Epithelial cell of esophagus (primary cell): ENCODE measurements around the gene LIPG.
"Not testable (repeated sequence)": the region's sequence is repeated elsewhere in the genome, so short reads cannot be mapped to it uniquely, and the experiment has no call there.

Experiments used
- DNase-seq: peaks from one replicate; pipeline ENCODE4 v3.0.0; 2010; ENCODE audit warnings: low read depth
- H3K4me3 ChIP-seq: 2 replicates; pipeline ENCODE4 v1.5.1; 2011; ENCODE audit warnings: mild to moderate bottlenecking, low read length, control low read depth
- CTCF ChIP-seq: IDR thresholded peaks from 2 replicates; pipeline ENCODE4 v1.5.1; 2011; ENCODE audit warnings: low read depth, mild to moderate bottlenecking, low read length, control low read depth, inconsistent platforms; ENCODE audit not compliant: insufficient read depth; ENCODE audit errors: missing control alignments

The LIPG gene

DNA sequence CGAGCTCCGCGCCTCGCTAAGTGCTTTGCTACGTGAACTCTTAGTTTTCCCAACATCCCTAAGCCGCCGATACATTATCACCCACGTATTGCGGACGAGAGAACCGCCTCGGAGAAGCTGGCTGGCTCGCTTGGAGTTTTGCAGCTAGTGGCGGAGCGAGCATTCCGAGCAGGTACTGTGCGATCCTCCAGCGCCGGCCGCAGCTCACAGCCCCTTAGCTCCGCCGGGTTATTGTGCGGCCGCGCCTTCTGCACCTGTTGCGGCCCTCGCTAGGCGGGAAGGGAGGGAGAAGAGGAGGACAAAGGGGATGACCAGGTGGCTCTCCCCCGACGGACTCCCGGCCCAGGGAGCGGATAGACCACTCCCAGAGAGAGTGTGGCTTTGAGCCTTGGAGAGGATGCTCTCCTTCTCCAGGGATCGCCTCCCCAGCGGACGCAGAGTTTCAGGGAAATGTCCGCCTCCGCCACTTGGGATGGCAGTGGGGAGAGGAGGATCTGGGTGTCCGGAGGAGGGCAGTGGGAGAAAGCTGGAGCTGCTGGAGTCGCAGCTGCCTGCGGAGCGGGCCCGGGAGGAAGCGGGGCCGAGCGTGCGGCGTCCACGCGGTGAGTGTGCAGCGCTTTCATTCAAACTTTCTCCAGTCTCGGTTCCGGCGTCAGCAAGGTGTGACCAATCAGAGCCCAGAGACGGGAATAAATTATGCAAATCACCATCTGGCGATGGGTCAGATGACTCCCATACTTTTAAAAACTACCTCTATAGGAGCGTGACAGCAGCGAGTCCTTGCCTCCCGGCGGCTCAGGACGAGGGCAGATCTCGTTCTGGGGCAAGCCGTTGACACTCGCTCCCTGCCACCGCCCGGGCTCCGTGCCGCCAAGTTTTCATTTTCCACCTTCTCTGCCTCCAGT lies at the start of gene LIPG:
Gene LIPG (plus strand): TSS at position 769 of the 905 bp plus-strand sequence. CDS start 252 bp downstream, outside the sequence.
- TF ChIP-seq CTCF, result no peak
- DNase-seq, result peak; percentile 97
- peak within 1 kb of the TSS; percentile 49 for H3K4me3 ChIP-seq

DNA sequence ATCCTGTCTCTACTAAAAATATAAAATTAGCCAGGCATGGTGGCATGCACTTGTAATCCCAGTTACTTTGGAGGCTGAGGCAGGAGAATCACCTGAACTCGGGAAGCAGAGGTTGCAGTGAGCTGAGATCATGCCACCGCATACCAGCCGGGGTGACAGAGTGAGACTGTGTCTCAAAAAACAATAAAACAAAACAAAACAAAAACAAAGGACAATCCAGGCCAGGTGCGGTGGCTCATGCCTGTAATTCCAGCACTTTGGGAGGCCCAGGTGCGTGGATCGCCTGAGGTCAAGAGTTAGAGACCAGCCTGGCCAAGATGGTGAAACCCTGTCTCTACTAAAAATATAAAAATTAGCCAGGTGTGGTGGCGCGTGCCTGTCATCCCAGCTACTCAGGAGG lies 49.0 kb upstream of the LIPG start:
- H3K4me3 ChIP-seq, DNase-seq: not testable (repeated sequence)

DNA sequence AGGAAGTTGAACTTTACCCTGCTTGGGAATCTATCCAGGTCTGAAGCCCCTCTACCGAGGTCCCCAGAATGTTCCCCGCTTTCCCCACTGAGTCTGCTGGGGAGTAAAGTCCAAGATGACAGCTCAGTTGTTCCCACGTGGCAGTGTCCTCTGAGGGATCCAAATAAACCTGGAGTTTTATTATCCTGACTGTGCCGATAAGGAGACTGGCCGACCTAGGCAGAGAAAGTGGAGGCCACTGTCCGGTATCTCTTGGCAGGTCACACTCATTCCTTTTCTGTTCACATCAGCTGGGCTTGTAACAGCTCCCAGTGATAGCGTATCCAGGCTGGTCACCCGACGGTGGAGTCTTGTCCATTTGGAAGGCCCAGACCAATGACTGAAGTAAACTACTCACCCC lies 47.3 kb upstream of the LIPG start:
- no peak overlapping the region for H3K4me3 ChIP-seq
- DNase-seq, result no peak
- TF ChIP-seq CTCF, result no peak

DNA sequence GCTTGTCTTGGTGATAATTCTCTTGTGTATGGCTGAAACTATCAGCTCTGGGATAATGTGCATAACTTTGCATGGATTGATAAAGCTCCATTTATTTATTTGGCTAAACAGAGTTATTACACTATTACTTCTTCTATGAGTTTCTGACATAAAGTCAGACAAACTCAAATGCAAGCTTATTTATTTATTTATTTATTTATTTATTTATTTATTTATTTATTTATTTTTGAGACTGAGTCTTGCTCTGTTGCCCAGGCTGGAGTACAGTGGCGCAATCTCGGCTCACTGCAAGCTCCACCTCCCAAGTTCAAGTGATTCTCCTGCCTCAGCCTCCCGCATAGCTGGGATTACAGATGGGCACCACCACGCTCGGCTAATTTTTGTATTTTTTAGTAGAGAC lies 46.9 kb upstream of the LIPG start:
- not testable (repeated sequence) for H3K4me3 ChIP-seq

DNA sequence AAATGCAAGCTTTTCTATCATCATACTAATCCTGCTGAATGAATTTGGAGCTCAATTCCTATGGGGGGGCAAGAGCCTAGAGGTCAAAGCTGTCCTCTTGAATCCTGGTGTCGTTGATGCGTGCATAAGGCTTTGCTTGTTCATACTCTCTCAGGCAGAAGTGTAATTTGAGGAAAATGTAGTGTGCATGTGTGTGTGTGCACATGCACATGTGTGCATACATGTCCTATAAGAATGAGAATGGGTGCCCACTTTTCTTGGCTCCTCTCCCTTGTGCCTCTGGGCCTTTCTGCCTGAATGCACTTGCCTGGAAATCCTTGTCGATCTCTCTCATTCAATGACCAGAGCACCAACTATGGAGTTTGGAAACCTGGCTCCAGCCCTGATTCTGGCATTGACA lies 46.3 kb upstream of the LIPG start:
- H3K4me3 ChIP-seq, result no peak overlapping the region
- DNase-seq, result no peak
- no peak for TF ChIP-seq CTCF

More for the DNA sequence above, 46.9 kb upstream of the LIPG start:
- not testable (repeated sequence) for DNase-seq

GRCh38 chr18:49517483-49517882 lies 44.4 kb upstream of the LIPG start:
- TF ChIP-seq CTCF, result no peak
- no peak for DNase-seq
- H3K4me3 ChIP-seq, result no peak overlapping the region

GRCh38 chr18:49519101-49519971 lies 42.5 kb upstream of the LIPG start:
- no peak for DNase-seq
- no peak for TF ChIP-seq CTCF
- no peak overlapping the region for H3K4me3 ChIP-seq
